HepG2 (cell line): ENCODE results near the gene ATP13A2. TPM values are rescaled to one million over a fixed set of nuclear protein-coding genes. Genes with fewer than 3 reads are reported as not detected.

Source experiments
- HNF4G ChIP-seq, 2 experiments: sonication (generic) in 1 of 2; formaldehyde crosslinking in 1 of 2; IDR thresholded peaks; 2 replicates each; pipeline versions ENCODE4 v1.4.0 to v1.6.1; 2011 to 2020; ENCODE audit warnings: borderline replicate concordance in 2 of 2, low read depth in 2 of 2, mild to moderate bottlenecking in 2 of 2, low read length in 1 of 2, missing genetic modification reagents in 1 of 2, moderate library complexity in 1 of 2
- KLF6 ChIP-seq: IDR thresholded peaks from 2 replicates; pipeline ENCODE4 v1.8.0; 2016; ENCODE audit warnings: missing biosample characterization, missing genetic modification reagents
- PRDM15 ChIP-seq: sonication (generic); formaldehyde crosslinking; IDR thresholded peaks from 2 replicates; pipeline ENCODE4 v1.4.0; 2020; ENCODE audit warnings: missing genetic modification reagents
- SRSF9 ChIP-seq: fragments of 200-400 bp; formaldehyde crosslinking; IDR thresholded peaks from 2 replicates; pipeline ENCODE4 v1.6.1; 2018; ENCODE audit warnings: borderline replicate concordance, mild to moderate bottlenecking, low read depth, low read length; ENCODE audit not compliant: insufficient read depth, poor library complexity, severe bottlenecking
- ZBTB20 ChIP-seq: sonication (generic); formaldehyde crosslinking; IDR thresholded peaks from 2 replicates; pipeline ENCODE4 v1.8.1; 2023; ENCODE audit warnings: missing genetic modification reagents, low read depth, mild to moderate bottlenecking, borderline replicate concordance
- ZFY ChIP-seq: sonication (generic); formaldehyde crosslinking; IDR thresholded peaks from 2 replicates; pipeline ENCODE4 v1.4.0; 2020; ENCODE audit warnings: missing genetic modification reagents
- ZNF572 ChIP-seq: sonication (generic); formaldehyde crosslinking; IDR thresholded peaks from 2 replicates; pipeline ENCODE4 v1.5.1; 2020; ENCODE audit warnings: mild to moderate bottlenecking, missing genetic modification reagents
- ZNF687 ChIP-seq: sonication (generic); formaldehyde crosslinking; IDR thresholded peaks from 2 replicates; pipeline ENCODE4 v1.5.1; 2020; ENCODE audit warnings: mild to moderate bottlenecking, missing genetic modification reagents, moderate library complexity
- polyA plus RNA-seq, 8 experiments: library from polyadenylated mRNA; depleted of rRNA in 3 of 8; stranded (reverse) in 7 of 8; unstranded in 1 of 8; fragments of >200 nt; fragmentation: Illumina TruSeq in 4 of 8; extraction: Trizol in 4 of 8; gene quantifications; 2 replicates each; pipeline versions ENCODE4 v1.2.1 to v1.2.3, GENCODE V29; 2011 to 2016; ENCODE audit warnings: low read depth in 4 of 8, missing spikeins in 1 of 8, mixed read lengths in 1 of 8; ENCODE audit not compliant: insufficient read depth in 1 of 8
- total RNA-seq, 5 experiments: library from RNA; depleted of rRNA; stranded (reverse); fragments of >200 nt; fragmentation: Illumina TruSeq; extraction: Trizol; gene quantifications; 2 replicates each; pipeline ENCODE4 v1.2.3, GENCODE V29; 2016; ENCODE audit warnings: low read depth in 1 of 5
- TF ChIP-seq, protein P1 (sequence below): IDR thresholded peaks from 2 replicates; pipeline ENCODE4 v1.6.1; 2016; ENCODE audit warnings: low read depth, missing genetic modification reagents, missing compliant biosample characterization
- TF ChIP-seq, protein P2 (sequence below): sonication (generic); formaldehyde crosslinking; IDR thresholded peaks from 2 replicates; pipeline ENCODE4 v1.4.0; 2020; ENCODE audit warnings: mild to moderate bottlenecking, missing genetic modification reagents

The ATP13A2 gene
- total and polyA plus RNA-seq, 2 of the 13 experiments (the other 11 are each of a cell fraction or from before 2014, with no cell fraction given), result 13.2 to 16.2 TPM

DNA sequence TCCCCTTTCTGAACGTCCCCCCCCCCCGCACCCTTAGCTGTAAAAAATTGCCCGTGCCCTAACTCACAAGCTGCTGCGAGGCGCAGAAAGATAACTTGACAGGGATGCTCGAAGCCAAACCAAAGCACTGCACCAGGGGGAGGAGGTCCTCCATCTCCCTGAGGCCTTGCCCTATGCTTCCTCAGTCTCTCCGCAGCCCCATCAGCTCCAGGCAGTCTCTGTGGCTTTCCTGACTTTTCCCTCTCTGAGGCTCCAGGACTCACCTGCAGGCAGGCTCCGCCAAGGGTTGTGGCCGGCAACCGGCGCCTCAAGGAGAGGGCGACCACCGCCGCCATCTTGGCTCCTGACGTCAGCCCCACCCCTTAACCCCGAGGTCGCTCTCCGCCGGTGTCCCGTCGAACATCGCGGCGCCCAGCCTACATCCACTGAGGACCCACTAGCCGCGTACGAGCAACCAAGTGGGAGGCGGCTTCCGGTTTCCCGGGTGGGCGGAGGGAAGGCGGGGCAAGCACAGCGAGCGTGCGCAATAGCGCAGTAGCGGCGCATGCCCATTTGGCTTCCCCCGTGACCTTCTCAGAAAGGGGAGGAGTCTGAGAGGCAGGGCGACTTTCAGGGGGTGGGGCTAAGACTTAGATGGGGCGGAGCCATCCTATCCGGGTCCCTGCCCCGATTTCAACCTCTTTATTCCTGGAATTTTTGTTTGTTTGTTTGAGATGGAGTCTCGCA, 42.1 kb upstream of the ATP13A2 start, which contains the start of gene SDHB (continued):
- TF ChIP-seq HNF4G (IDR thresholded peaks at IDR 0.05; ENCODE audit: borderline replicate concordance, low read depth, low read length) (no peak), HNF4G (CRISPR knock-in tag; IDR thresholded peaks at IDR 0.05; ENCODE audit: borderline replicate concordance, low read depth) (no peak), ZFY (CRISPR knock-in tag) (peak; percentile 76), SRSF9 (no peak), ZBTB20 (CRISPR knock-in tag) (no peak), ZNF572 (CRISPR knock-in tag) (no peak), ZNF687 (CRISPR knock-in tag) (peak; percentile 84), KLF6 (CRISPR knock-in tag) (no peak), PRDM15 (CRISPR knock-in tag) (no peak)
- TF ChIP-seq, protein P1, sequence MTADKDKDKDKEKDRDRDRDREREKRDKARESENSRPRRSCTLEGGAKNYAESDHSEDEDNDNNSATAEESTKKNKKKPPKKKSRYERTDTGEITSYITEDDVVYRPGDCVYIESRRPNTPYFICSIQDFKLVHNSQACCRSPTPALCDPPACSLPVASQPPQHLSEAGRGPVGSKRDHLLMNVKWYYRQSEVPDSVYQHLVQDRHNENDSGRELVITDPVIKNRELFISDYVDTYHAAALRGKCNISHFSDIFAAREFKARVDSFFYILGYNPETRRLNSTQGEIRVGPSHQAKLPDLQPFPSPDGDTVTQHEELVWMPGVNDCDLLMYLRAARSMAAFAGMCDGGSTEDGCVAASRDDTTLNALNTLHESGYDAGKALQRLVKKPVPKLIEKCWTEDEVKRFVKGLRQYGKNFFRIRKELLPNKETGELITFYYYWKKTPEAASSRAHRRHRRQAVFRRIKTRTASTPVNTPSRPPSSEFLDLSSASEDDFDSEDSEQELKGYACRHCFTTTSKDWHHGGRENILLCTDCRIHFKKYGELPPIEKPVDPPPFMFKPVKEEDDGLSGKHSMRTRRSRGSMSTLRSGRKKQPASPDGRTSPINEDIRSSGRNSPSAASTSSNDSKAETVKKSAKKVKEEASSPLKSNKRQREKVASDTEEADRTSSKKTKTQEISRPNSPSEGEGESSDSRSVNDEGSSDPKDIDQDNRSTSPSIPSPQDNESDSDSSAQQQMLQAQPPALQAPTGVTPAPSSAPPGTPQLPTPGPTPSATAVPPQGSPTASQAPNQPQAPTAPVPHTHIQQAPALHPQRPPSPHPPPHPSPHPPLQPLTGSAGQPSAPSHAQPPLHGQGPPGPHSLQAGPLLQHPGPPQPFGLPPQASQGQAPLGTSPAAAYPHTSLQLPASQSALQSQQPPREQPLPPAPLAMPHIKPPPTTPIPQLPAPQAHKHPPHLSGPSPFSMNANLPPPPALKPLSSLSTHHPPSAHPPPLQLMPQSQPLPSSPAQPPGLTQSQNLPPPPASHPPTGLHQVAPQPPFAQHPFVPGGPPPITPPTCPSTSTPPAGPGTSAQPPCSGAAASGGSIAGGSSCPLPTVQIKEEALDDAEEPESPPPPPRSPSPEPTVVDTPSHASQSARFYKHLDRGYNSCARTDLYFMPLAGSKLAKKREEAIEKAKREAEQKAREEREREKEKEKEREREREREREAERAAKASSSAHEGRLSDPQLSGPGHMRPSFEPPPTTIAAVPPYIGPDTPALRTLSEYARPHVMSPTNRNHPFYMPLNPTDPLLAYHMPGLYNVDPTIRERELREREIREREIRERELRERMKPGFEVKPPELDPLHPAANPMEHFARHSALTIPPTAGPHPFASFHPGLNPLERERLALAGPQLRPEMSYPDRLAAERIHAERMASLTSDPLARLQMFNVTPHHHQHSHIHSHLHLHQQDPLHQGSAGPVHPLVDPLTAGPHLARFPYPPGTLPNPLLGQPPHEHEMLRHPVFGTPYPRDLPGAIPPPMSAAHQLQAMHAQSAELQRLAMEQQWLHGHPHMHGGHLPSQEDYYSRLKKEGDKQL (CRISPR knock-in tag), result no peak
- TF ChIP-seq, protein P2, sequence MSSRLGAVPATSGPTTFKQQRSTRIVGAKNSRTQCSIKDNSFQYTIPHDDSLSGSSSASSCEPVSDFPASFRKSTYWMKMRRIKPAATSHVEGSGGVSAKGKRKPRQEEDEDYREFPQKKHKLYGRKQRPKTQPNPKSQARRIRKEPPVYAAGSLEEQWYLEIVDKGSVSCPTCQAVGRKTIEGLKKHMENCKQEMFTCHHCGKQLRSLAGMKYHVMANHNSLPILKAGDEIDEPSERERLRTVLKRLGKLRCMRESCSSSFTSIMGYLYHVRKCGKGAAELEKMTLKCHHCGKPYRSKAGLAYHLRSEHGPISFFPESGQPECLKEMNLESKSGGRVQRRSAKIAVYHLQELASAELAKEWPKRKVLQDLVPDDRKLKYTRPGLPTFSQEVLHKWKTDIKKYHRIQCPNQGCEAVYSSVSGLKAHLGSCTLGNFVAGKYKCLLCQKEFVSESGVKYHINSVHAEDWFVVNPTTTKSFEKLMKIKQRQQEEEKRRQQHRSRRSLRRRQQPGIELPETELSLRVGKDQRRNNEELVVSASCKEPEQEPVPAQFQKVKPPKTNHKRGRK, result no peak
